NCI-H2196 treated with DMSO at 0.1 percent for 48 hours (cell line): ENCODE data around the gene LIPG.
"Not testable (repeated sequence)": the region's sequence is repeated elsewhere in the genome, so short reads cannot be mapped to it uniquely, and the experiment has no call there.

Experiments used
- DNase-seq: peaks from one replicate; lab custom pipeline; 2025; ENCODE audit not compliant: unreplicated experiment; lab: John Stamatoyannopoulos, UW

The LIPG gene

GRCh38 chr18:49561289-49562193, at the start of gene LIPG:
TSS of gene LIPG (plus strand) at chr18:49562057. CDS start at chr18:49562309, 252 bp downstream.
- peak; percentile 51 for DNase-seq

GRCh38 chr18:49512876-49513275, 49.0 kb upstream of the LIPG start:
- not testable (repeated sequence) for DNase-seq

- DNase-seq: no peak
Observed at GRCh38 chr18:49514577-49514976, 47.3 kb upstream of the LIPG start.

- DNase-seq: not testable (repeated sequence)
Observed at GRCh38 chr18:49515003-49515402, 46.9 kb upstream of the LIPG start.

GRCh38 chr18:49515516-49515915, 46.3 kb upstream of the LIPG start:
- no peak for DNase-seq

GRCh38 chr18:49517483-49517882, 44.4 kb upstream of the LIPG start:
- no peak for DNase-seq

GRCh38 chr18:49519101-49519971, 42.5 kb upstream of the LIPG start:
- no peak for DNase-seq

GRCh38 chr18:49520661-49521145, 41.2 kb upstream of the LIPG start:
- DNase-seq: no peak

GRCh38 chr18:49521216-49521835, 40.5 kb upstream of the LIPG start:
- DNase-seq: no peak

- DNase-seq: not testable (repeated sequence)
Observed at GRCh38 chr18:49523580-49524093, 38.2 kb upstream of the LIPG start.

- no peak for DNase-seq
Observed at GRCh38 chr18:49524349-49524748, 37.5 kb upstream of the LIPG start.

- DNase-seq: no peak
Observed at GRCh38 chr18:49524951-49525350, 36.9 kb upstream of the LIPG start.

- DNase-seq: no peak
Observed at GRCh38 chr18:49525981-49526380, 35.9 kb upstream of the LIPG start.

- DNase-seq: no peak
Observed at GRCh38 chr18:49527631-49528327, 34.1 kb upstream of the LIPG start.

GRCh38 chr18:49529596-49529995, 32.3 kb upstream of the LIPG start:
- no peak for DNase-seq

- DNase-seq: no peak
Observed at GRCh38 chr18:49531678-49532153, 30.1 kb upstream of the LIPG start.

GRCh38 chr18:49534846-49535601, 26.8 kb upstream of the LIPG start:
- DNase-seq: no peak

GRCh38 chr18:49537232-49537896, 24.5 kb upstream of the LIPG start:
- no peak for DNase-seq

GRCh38 chr18:49544362-49544761, 17.5 kb upstream of the LIPG start:
- no peak for DNase-seq
